Measurements from ENCODE around the gene KNCN. TPM values are rescaled to one million over a fixed set of nuclear protein-coding genes. Genes with fewer than 3 reads are reported as not detected.
A peak's percentile ranks its signal among the peaks of the same experiment; 100 is the strongest.

Gene KNCN
- total and polyA plus RNA-seq, 10 of the 15 experiments (the other 5 are each of a cell fraction or from before 2014, with no cell fraction given), result not detected

DNA sequence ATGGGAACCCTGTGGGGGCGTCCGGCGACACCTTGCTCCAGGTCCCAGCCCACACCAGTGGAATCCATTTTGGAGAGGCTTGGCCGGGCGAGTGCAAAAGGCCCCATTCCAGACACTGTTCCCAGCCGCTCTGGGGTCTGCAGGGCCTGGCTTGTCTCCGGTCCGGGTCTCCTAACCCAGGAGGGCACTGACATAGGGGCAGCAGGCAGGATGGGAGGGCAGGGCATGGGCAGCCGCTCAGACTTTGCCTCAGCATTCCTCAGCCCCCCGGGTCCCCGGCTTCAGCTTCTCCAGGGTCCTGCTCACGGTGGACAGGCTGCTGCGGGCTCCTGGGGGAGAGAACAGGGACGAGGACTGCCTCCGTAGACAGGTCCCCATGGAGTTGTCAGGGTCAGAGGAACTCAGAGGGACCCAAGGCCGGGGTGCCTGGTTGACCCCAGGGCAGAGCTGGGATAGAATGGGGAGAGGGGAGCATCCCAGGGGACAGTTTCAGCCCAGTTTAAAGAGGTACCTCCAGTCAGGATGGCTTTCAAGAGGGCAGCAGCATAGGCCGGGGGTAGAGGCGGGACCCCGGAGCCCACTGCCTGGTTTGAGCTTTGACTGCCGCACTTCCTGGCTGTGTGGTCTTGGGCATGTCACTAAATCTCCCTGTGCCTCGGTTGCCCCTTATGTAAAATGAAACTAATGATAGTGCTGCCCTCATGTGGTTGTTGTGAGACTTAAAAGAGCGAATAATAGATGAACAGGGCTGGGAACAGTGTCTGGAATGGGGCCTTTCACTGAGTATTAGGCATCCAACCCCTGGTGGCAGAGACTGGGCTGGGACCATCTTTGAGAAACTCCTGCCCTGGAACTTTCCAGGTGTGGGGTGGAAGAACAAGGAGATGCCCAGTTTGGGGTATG, 3.7 kb downstream of the KNCN start:
- WGBS (ENCODE audit: insufficient coverage, insufficient replicate concordance, low lambda C conversion rate, missing lambda C conversion rate), result 24% methylated on average over 22 of the region's 22 CpGs
- ChIA-PET SMC1A (ENCODE audit: uncharacterized antibody, unreplicated experiment) (interaction anchor here (0.9 to 1.0 kb wide), 2 partner anchors 10 to 101 kb away, joined by 3 to 4 read pairs; no protein-coding TSS in a partner anchor), CTCF (interaction anchor here (0.6 to 2.2 kb wide), 13 partner anchors 8 to 177 kb away, joined by 3 to 7 read pairs (median 4); partner anchors contain the start of gene MKNK1), POLR2A (no interaction called here), RAD21 (ENCODE audit: unreplicated experiment) (interaction anchor here (0.8 to 1.2 kb wide), 2 partner anchors 13 to 19 kb away, joined by 3 read pairs; no protein-coding TSS in a partner anchor)
- no peaks in the 10 kb centered on the region for H3K4me1 ChIP-seq (ENCODE audit: control insufficient read depth, insufficient read depth, low read length)
- TF ChIP-seq RAD21 (IDR thresholded peaks at IDR 0.05; ENCODE audit: insufficient read depth, low read depth, low read length) (peak; percentile 36; the same call in 1 of the 2 replicates), MEF2A (IDR thresholded peaks at IDR 0.05; ENCODE audit: insufficient read depth, low read depth, low read length) (no peak), RBBP5 (conservative IDR thresholded peaks at IDR 0.05) (no peak), SMC3 (IDR thresholded peaks at IDR 0.05; ENCODE audit: borderline replicate concordance, low read length) (peak; percentile 44; the same call in 1 of the 2 replicates)
- TF ChIP-seq, protein P1, sequence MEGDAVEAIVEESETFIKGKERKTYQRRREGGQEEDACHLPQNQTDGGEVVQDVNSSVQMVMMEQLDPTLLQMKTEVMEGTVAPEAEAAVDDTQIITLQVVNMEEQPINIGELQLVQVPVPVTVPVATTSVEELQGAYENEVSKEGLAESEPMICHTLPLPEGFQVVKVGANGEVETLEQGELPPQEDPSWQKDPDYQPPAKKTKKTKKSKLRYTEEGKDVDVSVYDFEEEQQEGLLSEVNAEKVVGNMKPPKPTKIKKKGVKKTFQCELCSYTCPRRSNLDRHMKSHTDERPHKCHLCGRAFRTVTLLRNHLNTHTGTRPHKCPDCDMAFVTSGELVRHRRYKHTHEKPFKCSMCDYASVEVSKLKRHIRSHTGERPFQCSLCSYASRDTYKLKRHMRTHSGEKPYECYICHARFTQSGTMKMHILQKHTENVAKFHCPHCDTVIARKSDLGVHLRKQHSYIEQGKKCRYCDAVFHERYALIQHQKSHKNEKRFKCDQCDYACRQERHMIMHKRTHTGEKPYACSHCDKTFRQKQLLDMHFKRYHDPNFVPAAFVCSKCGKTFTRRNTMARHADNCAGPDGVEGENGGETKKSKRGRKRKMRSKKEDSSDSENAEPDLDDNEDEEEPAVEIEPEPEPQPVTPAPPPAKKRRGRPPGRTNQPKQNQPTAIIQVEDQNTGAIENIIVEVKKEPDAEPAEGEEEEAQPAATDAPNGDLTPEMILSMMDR (IDR thresholded peaks at IDR 0.05 in 2 of 3, conservative IDR thresholded peaks at IDR 0.05 in 1 of 3; ENCODE audit: control insufficient read depth in 2 of 3, extremely low read depth in 1 of 3, insufficient read depth in 1 of 3, low read depth in 3 of 3, low read length in 3 of 3), result peak; percentile 43 to 49 (median 46); a peak in 5 of 6 replicates
- no peak overlapping the region for H2AFZ ChIP-seq (ENCODE audit: control insufficient read depth, low read depth, low read length)
- in situ Hi-C loops (cut with MboI) (no loop called here), intact Hi-C loops (cut with micrococcal nuclease; ENCODE audit: unreplicated experiment) (loop anchor here (5.0 kb wide), 1 partner anchor 180 kb away; no protein-coding TSS in a partner anchor)
- peaks cover 10 to 12% of the 10 kb centered on the region in 2 experiments for H3K27me3 ChIP-seq (replicated peaks in 1 of 2; ENCODE audit: control insufficient read depth in 2 of 2, insufficient read depth in 2 of 2, low read length in 1 of 2)
- peak; percentile 94 for FAIRE-seq
- H3K4me3 ChIP-seq, result no peak overlapping the region
- no TSS peak for BruUV-seq (replicated peaks)
- no peaks in the 10 kb centered on the region for H3K79me2 ChIP-seq (ENCODE audit: control insufficient read depth, insufficient read depth, low read length)
- H3K4me2 ChIP-seq (ENCODE audit: control insufficient read depth, insufficient read depth), result 0 out of 2 replicates have a peak overlapping the region, but pooled peaks have one; percentile 17
- no peaks in the 10 kb centered on the region for H4K20me1 ChIP-seq (ENCODE audit: control insufficient read depth, insufficient read depth)
- no peaks in the 10 kb centered on the region for H3K36me3 ChIP-seq (ENCODE audit: control insufficient read depth in 2 of 2, insufficient read depth in 2 of 2, low read length in 1 of 2)
- no peak for DNase-seq (ENCODE audit: low read depth, low spot score)
- no peaks in the 10 kb centered on the region for H3K9me3 ChIP-seq (replicated peaks; ENCODE audit: control insufficient read depth, insufficient read depth, low read length)
- peak; percentile 75 for ATAC-seq
- H3K9ac ChIP-seq (ENCODE audit: control insufficient read depth, insufficient read depth, low read length), result no peak overlapping the region
- no peak overlapping the region for H3K27ac ChIP-seq (ENCODE audit: control insufficient read depth, insufficient read depth)
